ENCODE data around the gene DRC1. TPM values are rescaled to one million over a fixed set of nuclear protein-coding genes. Genes with fewer than 3 reads are reported as not detected.

Gene DRC1
- total RNA-seq, 1 donor from 2014 or later: 0.13 TPM

GRCh38 chr2:26459991-26460612 is 58.4 kb downstream of the DRC1 start:
- TF ChIP-seq CTCF (IDR thresholded peaks at IDR 0.05; ENCODE audit: insufficient read depth, low read length, poor library complexity, severe bottlenecking): no peak
- Histone ChIP-seq H3K36me3 (ENCODE audit: control insufficient read depth, insufficient read depth, low read length) (no peaks in the 10 kb centered on the region), H3K4me3 (ENCODE audit: low read depth, low read length) (no peak overlapping the region), H3K27me3 (ENCODE audit: control insufficient read depth, insufficient read depth, low read length) (peaks cover 4% of the 10 kb centered on the region)
- no peak for DNase-seq (ENCODE audit: low read depth)

GRCh38 chr2:26460613-26461031 is 58.9 kb downstream of the DRC1 start:
- DNase-seq (ENCODE audit: low read depth): no peak
- Histone ChIP-seq H3K4me3 (ENCODE audit: low read depth, low read length) (no peak overlapping the region), H3K27me3 (ENCODE audit: control insufficient read depth, insufficient read depth, low read length) (peaks cover 4% of the 10 kb centered on the region), H3K36me3 (ENCODE audit: control insufficient read depth, insufficient read depth, low read length) (no peaks in the 10 kb centered on the region)
- TF ChIP-seq CTCF (IDR thresholded peaks at IDR 0.05; ENCODE audit: insufficient read depth, low read length, poor library complexity, severe bottlenecking): no peak

GRCh38 chr2:26461601-26462023 is 59.9 kb downstream of the DRC1 start:
- H3K36me3 ChIP-seq (ENCODE audit: control insufficient read depth, insufficient read depth, low read length): no peaks in the 10 kb centered on the region
- no peak overlapping the region for H3K4me3 ChIP-seq (ENCODE audit: low read depth, low read length)
- peaks cover 4% of the 10 kb centered on the region for H3K27me3 ChIP-seq (ENCODE audit: control insufficient read depth, insufficient read depth, low read length)
- no peak for TF ChIP-seq CTCF (IDR thresholded peaks at IDR 0.05; ENCODE audit: insufficient read depth, low read length, poor library complexity, severe bottlenecking)
- no peak for DNase-seq (ENCODE audit: low read depth)

- Histone ChIP-seq H3K36me3 (ENCODE audit: control insufficient read depth, insufficient read depth, low read length) (no peaks in the 10 kb centered on the region), H3K4me3 (ENCODE audit: low read depth, low read length) (no peak overlapping the region), H3K27me3 (ENCODE audit: control insufficient read depth, insufficient read depth, low read length) (peaks cover 4% of the 10 kb centered on the region)
- no peak for TF ChIP-seq CTCF (IDR thresholded peaks at IDR 0.05; ENCODE audit: insufficient read depth, low read length, poor library complexity, severe bottlenecking)
- DNase-seq (ENCODE audit: low read depth): no peak
Measured at GRCh38 chr2:26462100-26462499, 60.4 kb downstream of the DRC1 start.

GRCh38 chr2:26462511-26463243 is 61.0 kb downstream of the DRC1 start:
- peak; percentile 26 for DNase-seq (ENCODE audit: low read depth)
- TF ChIP-seq CTCF (IDR thresholded peaks at IDR 0.05; ENCODE audit: insufficient read depth, low read length, poor library complexity, severe bottlenecking): peak; percentile 85
- Histone ChIP-seq H3K27me3 (ENCODE audit: control insufficient read depth, insufficient read depth, low read length) (peaks cover 4% of the 10 kb centered on the region), H3K36me3 (ENCODE audit: control insufficient read depth, insufficient read depth, low read length) (no peaks in the 10 kb centered on the region), H3K4me3 (ENCODE audit: low read depth, low read length) (no peak overlapping the region)

Data from kidney epithelial cell (primary cell).